H1 (cell line): ENCODE data around the gene NOG. TPM values are rescaled to one million over a fixed set of nuclear protein-coding genes. Genes with fewer than 3 reads are reported as not detected.

Experiments used
- CTCF ChIA-PET: fragments of 300-600 bp; sonication (Branson Sonifier 250); formaldehyde crosslinking; loops from one replicate; lab custom pipeline; 2021; ENCODE audit not compliant: partially characterized antibody; lab: Charles Lee
- POLR2A ChIA-PET: fragments of 300-600 bp; sonication (Branson Sonifier 250); formaldehyde crosslinking; loops from one replicate; lab custom pipeline; 2021; ENCODE audit warnings: inconsistent platforms; ENCODE audit not compliant: partially characterized antibody; lab: Charles Lee
- DNase-seq, 2 experiments: peaks; one replicate each; pipeline versions ENCODE4 v3.0.0 to v3.0.0-alpha.2; 2010 to 2022; ENCODE audit warnings: low spot score in 2 of 2, low read depth in 1 of 2, mixed read lengths in 1 of 2
- FAIRE-seq: peaks from 2 replicates; lab custom pipeline; 2011; peaks lifted over from hg19 to GRCh38; lab: Jason Lieb, UNC
- H2AFZ ChIP-seq: 2 replicates; pipeline ENCODE4 v1.8.1; 2012; ENCODE audit warnings: low read length, inconsistent platforms
- H2AK5ac ChIP-seq: 2 replicates; pipeline ENCODE4 v1.6.1; 2013; ENCODE audit warnings: low read depth, low read length
- H2BK120ac ChIP-seq: replicated peaks from 2 replicates; pipeline ENCODE3; 2013; ENCODE audit warnings: low read depth, low read length, inconsistent platforms
- H2BK12ac ChIP-seq: 2 replicates; pipeline ENCODE4 v1.6.1; 2013; ENCODE audit warnings: low read depth, low read length
- H2BK15ac ChIP-seq: 2 replicates; pipeline ENCODE4 v1.6.1; 2013; ENCODE audit warnings: low read length
- H2BK20ac ChIP-seq: 2 replicates; pipeline ENCODE4 v1.6.1; 2013; ENCODE audit warnings: low read length
- H2BK5ac ChIP-seq: 2 replicates; pipeline ENCODE4 v1.6.1; 2013; ENCODE audit warnings: low read depth, low read length
- H3K14ac ChIP-seq: 2 replicates; pipeline ENCODE4 v1.6.1; 2013; ENCODE audit warnings: inconsistent platforms; ENCODE audit not compliant: insufficient read length
- H3K18ac ChIP-seq: 2 replicates; pipeline ENCODE4 v1.6.1; 2013; ENCODE audit warnings: low read length; ENCODE audit errors: extremely low read depth
- H3K23ac ChIP-seq: 2 replicates; pipeline ENCODE4 v1.6.1; 2013; ENCODE audit warnings: inconsistent platforms; ENCODE audit not compliant: insufficient read length
- H3K23me2 ChIP-seq: 2 replicates; pipeline ENCODE4 v1.6.1; 2013; ENCODE audit warnings: low read depth, low read length
- H3K27ac ChIP-seq: 2 replicates; pipeline ENCODE4 v1.6.1; 2011; ENCODE audit warnings: low read depth, low read length, inconsistent platforms
- H3K27me3 ChIP-seq, 4 experiments: replicated peaks in 1 of 4; 1 replicate in 1 of 4; 2 replicates in 3 of 4; pipeline versions ENCODE4 v1.6.1 to v1.8.1; 2011 to 2013; ENCODE audit warnings: low read length in 3 of 4, mild to moderate bottlenecking in 3 of 4, inconsistent platforms in 2 of 4, mixed read lengths in 2 of 4, moderate library complexity in 1 of 4; ENCODE audit not compliant: control insufficient read depth in 3 of 4, insufficient read depth in 3 of 4; ENCODE audit errors: extremely low read depth in 1 of 4
- H3K36me3 ChIP-seq, 4 experiments: 2 replicates each; pipeline versions ENCODE4 v1.6.1 to v1.8.1; 2011 to 2013; ENCODE audit warnings: mild to moderate bottlenecking in 4 of 4, low read length in 3 of 4, moderate library complexity in 2 of 4, control low read depth in 1 of 4, inconsistent platforms in 1 of 4; ENCODE audit not compliant: insufficient read depth in 4 of 4, control insufficient read depth in 2 of 4
- H3K4ac ChIP-seq: replicated peaks from 2 replicates; pipeline ENCODE3; 2013; ENCODE audit warnings: low read length, low read depth, mixed read lengths, inconsistent platforms; ENCODE audit not compliant: insufficient read length
- H3K4me1 ChIP-seq, 4 experiments: replicated peaks in 1 of 4; 1 replicate in 1 of 4; 2 replicates in 3 of 4; pipeline versions ENCODE4 v1.6.1 to v1.8.1; 2011 to 2013; ENCODE audit warnings: low read length in 3 of 4, inconsistent platforms in 2 of 4, mixed read lengths in 1 of 4; ENCODE audit not compliant: insufficient read depth in 4 of 4, control insufficient read depth in 3 of 4
- H3K4me2 ChIP-seq, 2 experiments: 2 replicates each; pipeline versions ENCODE4 v1.6.1 to v1.8.1; 2011 to 2013; ENCODE audit warnings: low read depth in 2 of 2, low read length in 2 of 2, control low read depth in 1 of 2, inconsistent platforms in 1 of 2, mild to moderate bottlenecking in 1 of 2; ENCODE audit not compliant: insufficient read depth in 1 of 2
- H3K4me3 ChIP-seq, 4 experiments: fragments of 200-600, 300-600 bp in 1 of 4; sonication (generic), shearing (Covaris generic), sonication (Bioruptor Twin) in 1 of 4; 2 replicates each; pipeline versions ENCODE4 v1.5.1 to v1.8.1; 2011 to 2016; ENCODE audit warnings: low read length in 4 of 4, low read depth in 3 of 4, control low read depth in 2 of 4, inconsistent platforms in 2 of 4, mild to moderate bottlenecking in 2 of 4, mixed read lengths in 1 of 4, moderate library complexity in 1 of 4; ENCODE audit not compliant: insufficient read depth in 2 of 4; ENCODE audit errors: extremely low read depth in 1 of 4
- H3K56ac ChIP-seq: replicated peaks from 2 replicates; pipeline ENCODE3; 2013; ENCODE audit warnings: low read depth, mild to moderate bottlenecking, mixed read lengths, low read length, inconsistent platforms; ENCODE audit not compliant: insufficient read length
- H3K79me1 ChIP-seq: 2 replicates; pipeline ENCODE4 v1.6.1; 2013; ENCODE audit warnings: low read depth, low read length, control low read depth
- H3K79me2 ChIP-seq, 2 experiments: 2 replicates each; pipeline versions ENCODE4 v1.6.1 to v1.8.1; 2012 to 2013; ENCODE audit warnings: low read length in 2 of 2, mild to moderate bottlenecking in 2 of 2, inconsistent platforms in 1 of 2; ENCODE audit not compliant: insufficient read depth in 2 of 2, control insufficient read depth in 1 of 2
- H3K9ac ChIP-seq, 4 experiments: replicated peaks in 1 of 4; 1 replicate in 1 of 4; 2 replicates in 3 of 4; pipeline versions ENCODE4 v1.6.1 to v1.8.1; 2011 to 2013; ENCODE audit warnings: low read depth in 3 of 4, low read length in 3 of 4, control low read depth in 2 of 4, mild to moderate bottlenecking in 2 of 4, moderate library complexity in 2 of 4, inconsistent platforms in 1 of 4; ENCODE audit errors: extremely low read depth in 1 of 4
- H3K9me3 ChIP-seq, 2 experiments: 2 replicates each; pipeline versions ENCODE4 v1.6.1 to v1.8.1; 2012 to 2013; ENCODE audit warnings: mild to moderate bottlenecking in 2 of 2, moderate library complexity in 2 of 2, control low read depth in 1 of 2, inconsistent platforms in 1 of 2, low read depth in 1 of 2, low read length in 1 of 2, mixed read lengths in 1 of 2; ENCODE audit not compliant: insufficient read depth in 2 of 2
- H4K20me1 ChIP-seq, 2 experiments: replicated peaks in 1 of 2; 2 replicates each; pipeline versions ENCODE3 to v1.8.1; 2011 to 2013; ENCODE audit warnings: inconsistent platforms in 2 of 2, low read length in 2 of 2, mild to moderate bottlenecking in 1 of 2; ENCODE audit not compliant: insufficient read depth in 2 of 2, control insufficient read depth in 1 of 2
- H4K5ac ChIP-seq: 2 replicates; pipeline ENCODE4 v1.6.1; 2013; ENCODE audit warnings: low read length, low read depth, mixed read lengths, inconsistent platforms; ENCODE audit not compliant: insufficient read length
- H4K8ac ChIP-seq: 2 replicates; pipeline ENCODE4 v1.8.0; 2013; ENCODE audit warnings: mild to moderate bottlenecking, moderate library complexity, low read length, inconsistent platforms; ENCODE audit not compliant: insufficient read depth; ENCODE audit errors: extremely low read depth
- H4K91ac ChIP-seq: replicated peaks from 2 replicates; pipeline ENCODE3; 2013; ENCODE audit warnings: low read length, mixed read lengths, inconsistent platforms; ENCODE audit not compliant: insufficient read length
- BCL11A ChIP-seq, 2 experiments: IDR thresholded peaks; one replicate each; pipeline ENCODE4 v1.6.1; 2011; ENCODE audit warnings: low read depth in 2 of 2, low read length in 2 of 2, mild to moderate bottlenecking in 2 of 2
- KDM1A ChIP-seq: fragments of 200-600, 300-600 bp; sonication (generic); IDR thresholded peaks from 2 replicates; pipeline ENCODE4 v1.7.1; 2016; ENCODE audit warnings: mild to moderate bottlenecking, low read length, borderline replicate concordance
- SRF ChIP-seq: IDR thresholded peaks from 2 replicates; pipeline ENCODE4 v1.6.1; 2011; ENCODE audit warnings: mild to moderate bottlenecking, low read depth, low read length, moderate library complexity
- ZNF274 ChIP-seq: IDR thresholded peaks from 2 replicates; pipeline ENCODE4 v1.7.0; 2012; ENCODE audit warnings: low read length, borderline replicate concordance; ENCODE audit errors: extremely low read depth
- WGBS, 2 experiments: shearing (Covaris generic) in 1 of 2; methylation state at CpG; one replicate each; pipeline versions ENCODE4 v1.1.6 to v1.1.7; 2013 to 2015; ENCODE audit warnings: low lambda C conversion rate in 2 of 2, mixed read lengths in 2 of 2, inconsistent platforms in 1 of 2, low coverage in 1 of 2, missing lambda C conversion rate in 1 of 2; ENCODE audit not compliant: insufficient replicate concordance in 2 of 2, insufficient coverage in 1 of 2, insufficient read length in 1 of 2; ENCODE audit errors: extremely low coverage in 1 of 2, missing lambda C conversion rate in 1 of 2; 5-methylcytosine and 5-hydroxymethylcytosine counted together
- polyA plus RNA-seq, 7 experiments: library from polyadenylated mRNA; depleted of rRNA in 3 of 7; stranded (reverse) in 5 of 7; unstranded in 2 of 7; fragments of >200 nt in 5 of 7; fragments of 200-250 nt in 2 of 7; gene quantifications; 1 replicate in 5 of 7; 2 replicates in 1 of 7; 4 replicates in 1 of 7; pipeline versions ENCODE4 v1.2.1 to v1.2.3, GENCODE V29; 2011 to 2013; ENCODE audit warnings: missing spikeins in 2 of 7, mixed read lengths in 2 of 7
- total RNA-seq: library from RNA; stranded (reverse); fragmentation: NEBNext Ultra II Directional; extraction: Animal tissue kit (Norgen Biotek cat#: 25700); gene quantifications from 2 replicates; pipeline ENCODE4 v1.2.1, GENCODE V29; 2021

NOG gene
- total and polyA plus RNA-seq, 2 of the 8 experiments (the other 6 are each of a cell fraction or from before 2014, with no cell fraction given): 0.35 TPM

GRCh38 chr17:56548661-56549060 is 44.8 kb upstream of the NOG start:
- TF ChIP-seq KDM1A (no peak), SRF (no peak), ZNF274 (no peak), BCL11A (IDR thresholded peaks at IDR 0.05; ENCODE audit: low read depth in 2 of 2, low read length in 2 of 2) (no peak)
- TF ChIP-seq, all 59 proteins: peak for 0
- ChIA-PET CTCF (no interaction called here), POLR2A (no interaction called here)
- H3K4me1 ChIP-seq: peaks cover 2 to 7% (median 2%) of the 10 kb centered on the region in 4 experiments; a peak in 5 of 7 replicates
- H2BK12ac ChIP-seq: no peak overlapping the region
- H3K23me2 ChIP-seq: no peaks in the 10 kb centered on the region
- no peak overlapping the region for H3K56ac ChIP-seq
- no peak overlapping the region for H4K8ac ChIP-seq
- no peak overlapping the region for H4K5ac ChIP-seq
- H3K79me2 ChIP-seq: no peaks in the 10 kb centered on the region
- H2AFZ ChIP-seq: no peak overlapping the region
- no peaks in the 10 kb centered on the region for H3K79me1 ChIP-seq
- H3K36me3 ChIP-seq: no peaks in the 10 kb centered on the region
- no peak overlapping the region for H2BK5ac ChIP-seq
- no peak overlapping the region for H2BK15ac ChIP-seq
- no peak overlapping the region for H3K4me2 ChIP-seq
- no peaks in the 10 kb centered on the region for H3K9me3 ChIP-seq
- 89% methylated on average over 4 of the region's 4 CpGs; no CpG with 5 or more reads in 1 of the 2 experiments for WGBS, 2 experiments
- no peak overlapping the region for H3K9ac ChIP-seq
- no peak overlapping the region for H2BK20ac ChIP-seq
- H4K20me1 ChIP-seq: no peaks in the 10 kb centered on the region
- H3K23ac ChIP-seq: no peak overlapping the region
- no peak overlapping the region for H3K14ac ChIP-seq
- no peak for FAIRE-seq
- no peak overlapping the region for H2AK5ac ChIP-seq
- no peak overlapping the region for H3K4ac ChIP-seq
- H4K91ac ChIP-seq: no peak overlapping the region
- no peak overlapping the region for H3K4me3 ChIP-seq
- no peaks in the 10 kb centered on the region for H3K27me3 ChIP-seq
- H3K27ac ChIP-seq: no peak overlapping the region
- no peak overlapping the region for H3K18ac ChIP-seq
- H2BK120ac ChIP-seq: no peak overlapping the region
- no peak for DNase-seq
